Dendritic cell treated with granulocyte-macrophage colony-stimulating factor and Interleukin-4, amounts not matched to agents 40 ng/mL and 50 ng/mL, for 4 days (primary cell): ENCODE data around the gene MYCN.

ENCODE experiments used
- H3K27ac Mint-ChIP-seq: one replicate; pipeline ENCODE4 v1.8.0; 2022; ENCODE audit warnings: mild to moderate bottlenecking, mixed read lengths
- H3K27me3 Mint-ChIP-seq: one replicate; pipeline ENCODE4 v1.8.0; 2022; ENCODE audit warnings: mild to moderate bottlenecking, mixed read lengths
- H3K36me3 Mint-ChIP-seq: one replicate; pipeline ENCODE4 v1.8.0; 2022; ENCODE audit warnings: low read depth, mixed read lengths
- H3K4me1 Mint-ChIP-seq: one replicate; pipeline ENCODE4 v1.8.0; 2022; ENCODE audit warnings: low read depth, mixed read lengths
- H3K4me3 Mint-ChIP-seq: one replicate; pipeline ENCODE4 v1.8.0; 2022; ENCODE audit warnings: mild to moderate bottlenecking, moderate library complexity, mixed read lengths
- H3K9me3 Mint-ChIP-seq: one replicate; pipeline ENCODE4 v1.8.0; 2022; ENCODE audit warnings: mixed read lengths
- intact Hi-C: fragments of 100-400 bp; cut with micrococcal nuclease; formaldehyde crosslinking; loops from one replicate; pipeline ENCODE4 v1.15.0; 2022

The MYCN gene

GRCh38 chr2:15973481-15974401 is 33.4 kb downstream of the MYCN start:
- Mint-ChIP-seq H3K4me3 (no peak overlapping the region), H3K27me3 (no peaks in the 10 kb centered on the region), H3K4me1 (no peaks in the 10 kb centered on the region), H3K36me3 (no peaks in the 10 kb centered on the region), H3K9me3 (no peaks in the 10 kb centered on the region), H3K27ac (no peak overlapping the region)
- intact Hi-C loops, result no loop called here

- Mint-ChIP-seq H3K27ac (no peak overlapping the region), H3K9me3 (no peaks in the 10 kb centered on the region), H3K4me1 (no peaks in the 10 kb centered on the region), H3K36me3 (no peaks in the 10 kb centered on the region), H3K27me3 (no peaks in the 10 kb centered on the region), H3K4me3 (no peak overlapping the region)
- intact Hi-C loops, result no loop called here
Observed at GRCh38 chr2:15974565-15975260, 34.4 kb downstream of the MYCN start.

- Mint-ChIP-seq H3K4me1 (no peaks in the 10 kb centered on the region), H3K36me3 (no peaks in the 10 kb centered on the region), H3K9me3 (no peaks in the 10 kb centered on the region), H3K27ac (no peak overlapping the region), H3K4me3 (no peak overlapping the region), H3K27me3 (no peaks in the 10 kb centered on the region)
- intact Hi-C loops, result no loop called here
Observed at GRCh38 chr2:15975261-15975600, 34.9 kb downstream of the MYCN start.

- H3K27ac Mint-ChIP-seq, result no peak overlapping the region
- intact Hi-C loops, result no loop called here
- no peaks in the 10 kb centered on the region for H3K4me1 Mint-ChIP-seq
- H3K36me3 Mint-ChIP-seq, result no peaks in the 10 kb centered on the region
- H3K9me3 Mint-ChIP-seq, result no peaks in the 10 kb centered on the region
- no peaks in the 10 kb centered on the region for H3K27me3 Mint-ChIP-seq
- no peak overlapping the region for H3K4me3 Mint-ChIP-seq
Observed at GRCh38 chr2:15975676-15976075, 35.3 kb downstream of the MYCN start.

GRCh38 chr2:15976354-15976753 is 36.0 kb downstream of the MYCN start:
- H3K4me3 Mint-ChIP-seq, result no peak overlapping the region
- intact Hi-C loops, result no loop called here
- H3K27me3 Mint-ChIP-seq, result no peaks in the 10 kb centered on the region
- H3K36me3 Mint-ChIP-seq, result no peaks in the 10 kb centered on the region
- H3K9me3 Mint-ChIP-seq, result no peaks in the 10 kb centered on the region
- H3K27ac Mint-ChIP-seq, result no peak overlapping the region
- H3K4me1 Mint-ChIP-seq, result no peaks in the 10 kb centered on the region

GRCh38 chr2:15979051-15979758 is 38.9 kb downstream of the MYCN start:
- Mint-ChIP-seq H3K27me3 (no peaks in the 10 kb centered on the region), H3K4me3 (no peak overlapping the region), H3K27ac (no peak overlapping the region), H3K9me3 (no peaks in the 10 kb centered on the region), H3K4me1 (no peaks in the 10 kb centered on the region), H3K36me3 (no peaks in the 10 kb centered on the region)
- intact Hi-C loops, result no loop called here

- Mint-ChIP-seq H3K27ac (no peak overlapping the region), H3K27me3 (no peaks in the 10 kb centered on the region), H3K9me3 (no peaks in the 10 kb centered on the region), H3K36me3 (no peaks in the 10 kb centered on the region), H3K4me1 (no peaks in the 10 kb centered on the region), H3K4me3 (no peak overlapping the region)
- intact Hi-C loops, result no loop called here
Observed at GRCh38 chr2:15979759-15980604, 39.6 kb downstream of the MYCN start.

- Mint-ChIP-seq H3K4me1 (no peaks in the 10 kb centered on the region), H3K27ac (no peak overlapping the region), H3K36me3 (no peaks in the 10 kb centered on the region), H3K4me3 (no peak overlapping the region), H3K27me3 (no peaks in the 10 kb centered on the region), H3K9me3 (no peaks in the 10 kb centered on the region)
- intact Hi-C loops, result no loop called here
Observed at GRCh38 chr2:15980605-15981098, 40.3 kb downstream of the MYCN start.

GRCh38 chr2:15981646-15982045 is 41.3 kb downstream of the MYCN start:
- Mint-ChIP-seq H3K4me1 (no peaks in the 10 kb centered on the region), H3K9me3 (no peaks in the 10 kb centered on the region), H3K36me3 (no peaks in the 10 kb centered on the region), H3K27me3 (no peaks in the 10 kb centered on the region), H3K27ac (no peak overlapping the region), H3K4me3 (no peak overlapping the region)
- intact Hi-C loops, result no loop called here

- H3K4me1 Mint-ChIP-seq, result no peaks in the 10 kb centered on the region
- H3K36me3 Mint-ChIP-seq, result no peaks in the 10 kb centered on the region
- no peaks in the 10 kb centered on the region for H3K9me3 Mint-ChIP-seq
- H3K27ac Mint-ChIP-seq, result no peak overlapping the region
- intact Hi-C loops, result no loop called here
- no peak overlapping the region for H3K4me3 Mint-ChIP-seq
- no peaks in the 10 kb centered on the region for H3K27me3 Mint-ChIP-seq
Observed at GRCh38 chr2:15982285-15983044, 42.1 kb downstream of the MYCN start.

GRCh38 chr2:15983496-15983895 is 43.1 kb downstream of the MYCN start:
- no peaks in the 10 kb centered on the region for H3K9me3 Mint-ChIP-seq
- H3K27me3 Mint-ChIP-seq, result no peaks in the 10 kb centered on the region
- intact Hi-C loops, result no loop called here
- no peak overlapping the region for H3K4me3 Mint-ChIP-seq
- H3K36me3 Mint-ChIP-seq, result no peaks in the 10 kb centered on the region
- no peaks in the 10 kb centered on the region for H3K4me1 Mint-ChIP-seq
- H3K27ac Mint-ChIP-seq, result no peak overlapping the region

- Mint-ChIP-seq H3K36me3 (no peaks in the 10 kb centered on the region), H3K27ac (no peak overlapping the region), H3K4me1 (no peaks in the 10 kb centered on the region), H3K27me3 (peaks cover 1% of the 10 kb centered on the region), H3K9me3 (no peaks in the 10 kb centered on the region), H3K4me3 (no peak overlapping the region)
- intact Hi-C loops, result no loop called here
Observed at GRCh38 chr2:15984368-15985255, 44.3 kb downstream of the MYCN start.
